HG03175 (cell line): Measurements from ENCODE around the gene KLHL28.
A peak's percentile ranks its signal among the peaks of the same experiment; 100 is the strongest.

ENCODE experiments used
- ATAC-seq: cut with Tn5 transposase; IDR thresholded peaks from one replicate; pipeline ENCODE4 v1.9.1; 2021; ENCODE audit warnings: mild to moderate bottlenecking, moderate library complexity; ENCODE audit not compliant: unreplicated experiment

KLHL28 gene, protein sequence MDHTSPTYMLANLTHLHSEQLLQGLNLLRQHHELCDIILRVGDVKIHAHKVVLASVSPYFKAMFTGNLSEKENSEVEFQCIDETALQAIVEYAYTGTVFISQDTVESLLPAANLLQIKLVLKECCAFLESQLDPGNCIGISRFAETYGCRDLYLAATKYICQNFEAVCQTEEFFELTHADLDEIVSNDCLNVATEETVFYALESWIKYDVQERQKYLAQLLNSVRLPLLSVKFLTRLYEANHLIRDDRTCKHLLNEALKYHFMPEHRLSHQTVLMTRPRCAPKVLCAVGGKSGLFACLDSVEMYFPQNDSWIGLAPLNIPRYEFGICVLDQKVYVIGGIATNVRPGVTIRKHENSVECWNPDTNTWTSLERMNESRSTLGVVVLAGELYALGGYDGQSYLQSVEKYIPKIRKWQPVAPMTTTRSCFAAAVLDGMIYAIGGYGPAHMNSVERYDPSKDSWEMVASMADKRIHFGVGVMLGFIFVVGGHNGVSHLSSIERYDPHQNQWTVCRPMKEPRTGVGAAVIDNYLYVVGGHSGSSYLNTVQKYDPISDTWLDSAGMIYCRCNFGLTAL

DNA sequence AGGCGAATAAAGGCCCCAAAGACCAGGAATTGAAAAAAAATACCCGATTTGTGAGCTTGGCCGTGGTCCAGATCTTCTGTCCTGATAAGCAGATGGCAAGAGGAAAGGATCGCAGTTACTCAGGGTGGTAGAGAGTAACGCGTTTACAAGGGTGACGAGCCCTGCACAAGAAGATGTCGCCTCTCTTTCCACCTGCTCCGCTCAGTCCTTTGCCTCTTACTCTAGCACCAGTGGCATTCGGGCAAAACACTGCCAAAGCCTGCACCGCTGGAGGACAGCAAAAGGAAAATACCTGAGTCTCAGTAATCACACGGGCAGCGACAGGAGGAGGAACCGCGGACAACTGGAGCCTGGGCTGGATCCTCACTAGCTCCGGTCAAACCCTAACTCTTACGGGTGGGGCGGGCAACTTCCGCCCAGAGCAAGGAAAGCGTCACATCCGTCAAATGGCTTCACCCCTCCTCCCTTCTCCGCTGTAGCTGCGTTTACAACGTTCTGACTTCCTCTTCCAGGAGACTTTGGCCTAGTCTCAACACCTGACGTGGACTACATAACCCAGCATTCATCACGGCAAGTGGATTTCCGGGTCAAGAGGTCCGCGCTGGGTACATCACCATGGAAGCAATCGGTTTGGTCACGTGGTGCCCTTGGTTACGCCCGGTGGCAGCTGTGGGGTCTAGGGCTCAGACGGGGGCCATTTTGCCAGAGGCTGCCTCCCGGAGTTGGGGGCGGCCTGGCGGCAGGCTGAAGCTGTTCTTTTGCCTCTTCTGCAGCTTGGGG, at the start of gene KLHL28, which contains the start of gene TOGARAM1:
KLHL28 (minus strand) TSS at position 394 of the 780 bp plus-strand sequence. CDS start 16,019 bp downstream, outside the sequence.
TOGARAM1 (plus strand) TSS at position 637 of the 780 bp plus-strand sequence. CDS start 232 bp downstream, outside the sequence.
- ATAC-seq = peak; percentile 89

GRCh38 chr14:45003924-45004323, 42.2 kb upstream of the KLHL28 start:
- ATAC-seq = no peak

DNA sequence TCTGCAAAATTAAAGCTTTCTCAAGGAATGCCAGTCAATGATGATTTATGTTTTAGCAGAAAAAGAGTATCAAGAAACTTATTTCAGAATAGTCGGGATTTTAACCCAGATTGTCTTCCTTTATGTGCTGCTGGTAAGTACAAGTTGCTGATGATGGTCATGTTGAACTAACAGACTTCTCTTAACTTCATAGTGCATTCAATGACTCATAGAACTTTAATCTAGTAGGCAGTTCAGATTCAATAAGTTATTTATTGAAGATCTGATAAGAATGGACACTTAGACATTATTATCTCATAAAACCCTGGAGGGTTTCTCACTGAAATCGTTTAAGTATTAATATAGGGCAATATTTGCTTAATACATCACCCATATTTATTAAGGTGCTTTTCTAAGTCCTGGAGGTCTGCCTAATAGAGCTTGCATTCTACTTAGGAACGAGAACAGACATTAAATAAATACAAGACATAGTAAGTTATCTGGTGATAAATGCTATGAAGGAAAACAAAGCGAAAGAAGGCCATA, 34.1 kb upstream of the KLHL28 start:
- no peak for ATAC-seq

DNA sequence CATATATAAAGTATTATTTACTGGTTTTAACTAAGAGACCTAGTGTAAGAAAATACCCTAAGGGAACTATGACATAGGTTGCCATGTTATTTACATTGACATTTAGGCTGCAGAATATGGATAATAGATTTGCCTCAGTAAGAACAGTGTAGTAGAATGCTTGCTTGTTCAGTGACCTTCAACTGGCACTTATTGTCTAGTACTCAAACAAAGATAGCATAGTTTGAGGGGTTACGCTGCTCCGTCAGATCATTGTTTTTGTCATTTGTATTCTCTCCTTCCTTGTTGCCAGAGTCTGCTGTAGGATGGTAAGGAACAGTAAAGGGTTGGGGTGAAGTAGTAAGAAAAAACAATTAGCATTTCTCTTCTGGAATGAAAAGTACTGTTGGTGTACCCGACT, 33.4 kb upstream of the KLHL28 start:
- no peak for ATAC-seq

DNA sequence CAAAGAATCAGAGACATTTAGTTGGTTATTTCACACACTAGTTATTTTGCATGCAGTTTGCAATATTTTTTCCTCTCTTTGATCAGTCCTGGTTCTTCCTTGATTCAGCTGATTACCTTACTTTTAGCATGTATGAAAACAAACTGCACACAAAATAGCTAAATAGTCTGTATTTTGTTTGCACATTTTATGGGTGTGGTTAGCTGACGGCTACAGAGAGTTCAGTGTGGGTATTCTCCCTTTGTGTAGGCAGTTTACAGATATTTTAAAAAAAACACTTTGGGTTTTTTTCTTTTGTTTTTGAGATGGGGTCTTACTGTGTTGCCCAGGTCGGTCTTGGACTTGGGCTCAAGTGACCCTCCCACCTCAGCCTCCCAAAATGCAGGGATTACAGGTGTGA, 28.8 kb upstream of the KLHL28 start:
- ATAC-seq = no peak

- ATAC-seq = no peak
These were observed 28.0 kb upstream of the KLHL28 start for GRCh38 chr14:44989497-44990440.

- ATAC-seq = no peak
These were observed 26.9 kb upstream of the KLHL28 start for GRCh38 chr14:44988694-44989093.

DNA sequence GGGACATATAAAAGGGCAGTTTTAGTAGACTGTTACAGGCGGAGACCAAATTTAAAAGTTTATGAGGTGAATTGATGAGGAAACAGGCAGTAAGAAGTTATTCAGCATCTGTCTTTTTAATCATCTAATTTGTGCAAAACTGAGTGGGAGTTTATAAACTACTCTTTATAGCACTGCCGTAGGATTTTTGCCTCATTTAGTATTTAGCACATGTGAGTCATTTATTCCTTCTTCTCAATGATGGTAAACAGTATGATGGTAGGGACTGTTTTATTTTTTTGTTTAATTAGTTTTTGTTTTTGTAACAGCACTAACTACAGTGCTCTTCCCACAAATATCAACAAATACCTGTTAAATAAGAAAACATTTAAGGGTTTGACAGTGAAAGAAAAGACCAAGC, 20.8 kb upstream of the KLHL28 start:
- ATAC-seq = no peak

- ATAC-seq = no peak
These were observed 19.5 kb upstream of the KLHL28 start for GRCh38 chr14:44981198-44981597.

DNA sequence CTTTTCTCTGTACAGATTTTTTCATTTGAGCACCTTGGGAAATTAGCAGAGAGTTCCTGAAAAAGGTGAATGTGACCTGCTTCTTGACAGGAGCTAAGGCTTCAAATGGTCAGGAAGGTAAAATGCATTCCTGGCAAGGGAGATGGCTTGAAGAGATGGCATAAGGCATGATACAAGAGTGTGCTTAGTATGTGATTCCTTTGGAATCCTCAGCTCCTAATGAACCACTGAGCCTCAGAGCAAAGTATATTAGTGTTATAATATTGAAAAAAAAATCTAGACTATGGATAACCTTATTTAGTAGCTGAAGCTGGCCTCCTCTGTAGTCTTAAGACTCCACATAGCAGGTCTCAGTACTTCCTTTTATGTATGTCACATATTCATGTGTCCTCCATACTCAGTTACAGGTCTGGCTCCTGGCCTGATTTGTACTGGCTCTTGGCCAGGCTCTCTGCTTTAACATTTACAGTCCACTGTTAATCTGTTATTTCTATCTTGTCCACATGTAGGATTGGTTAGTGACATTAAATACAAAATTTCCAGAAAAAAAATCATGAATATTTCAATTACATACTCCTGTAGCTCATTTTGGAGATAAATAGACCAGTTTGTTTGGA, 18.1 kb upstream of the KLHL28 start:
- no peak for ATAC-seq

- ATAC-seq = no peak
These were observed 17.5 kb upstream of the KLHL28 start for GRCh38 chr14:44979273-44979672.

- no peak for ATAC-seq
These were observed 9.7 kb upstream of the KLHL28 start for GRCh38 chr14:44971459-44971858.

DNA sequence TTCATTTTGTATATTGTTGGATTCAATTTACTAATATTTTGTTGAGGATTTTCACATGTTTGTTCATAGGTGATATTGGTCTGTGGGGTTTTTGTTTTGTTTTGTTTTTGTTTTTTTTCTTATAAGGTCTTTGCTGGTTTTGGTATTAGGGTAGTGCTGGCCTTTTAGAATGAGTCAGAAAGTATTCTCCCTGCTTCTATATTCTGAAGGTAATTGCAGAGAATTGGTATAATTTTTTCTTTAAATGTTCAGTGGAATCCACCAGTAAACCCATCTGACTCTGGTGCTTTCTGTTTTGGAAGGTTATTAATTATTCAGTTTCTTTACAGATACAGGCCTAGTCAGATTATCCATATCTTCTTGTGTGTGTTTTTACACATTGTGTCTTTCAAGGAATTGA, 9.2 kb upstream of the KLHL28 start:
- no peak for ATAC-seq

- no peak for ATAC-seq
These were observed 7.0 kb upstream of the KLHL28 start for GRCh38 chr14:44968714-44969113.

GRCh38 chr14:44966601-44967336, 5.0 kb upstream of the KLHL28 start:
- ATAC-seq = no peak

DNA sequence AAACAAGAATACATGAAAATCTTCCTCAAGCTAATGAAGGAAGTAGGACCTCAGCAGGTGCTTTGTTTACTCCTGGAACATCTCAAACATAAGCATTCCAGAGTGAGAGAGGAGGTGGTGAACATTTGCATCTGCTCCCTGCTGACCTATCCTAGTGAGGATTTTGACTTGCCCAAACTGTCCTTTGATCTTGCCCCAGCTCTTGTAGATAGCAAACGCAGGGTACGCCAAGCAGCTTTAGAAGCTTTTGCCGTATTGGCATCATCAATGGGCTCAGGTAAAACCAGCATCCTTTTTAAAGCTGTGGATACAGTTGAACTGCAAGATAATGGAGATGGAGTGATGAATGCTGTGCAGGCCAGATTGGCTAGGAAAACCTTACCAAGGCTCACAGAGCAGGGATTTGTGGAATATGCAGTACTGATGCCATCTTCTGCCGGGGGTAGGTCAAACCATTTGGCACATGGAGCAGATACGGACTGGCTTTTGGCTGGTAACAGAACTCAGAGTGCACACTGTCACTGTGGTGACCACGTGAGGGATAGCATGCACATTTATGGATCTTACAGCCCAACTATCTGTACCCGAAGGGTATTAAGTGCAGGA, 2.1 kb upstream of the KLHL28 start:
- ATAC-seq = no peak

- no peak for ATAC-seq
These were observed 1.3 kb upstream of the KLHL28 start for GRCh38 chr14:44963044-44963528.

- peak; percentile 26 for ATAC-seq
These were observed 742 bp upstream of the KLHL28 start for GRCh38 chr14:44962334-44963043.
